Activated CD8-positive, alpha-beta memory T cell treated with anti-CD3 and anti-CD28 coated beads, Interleukin-2, amount 50 U/mL, for 48 hours (primary cell): Measurements from ENCODE around the gene SPINK13.

Experiments
- DNase-seq: peaks from one replicate; pipeline ENCODE4 v3.0.0-alpha.2; 2020

Gene SPINK13

GRCh38 chr5:148314187-148314586 lies 45.6 kb downstream of the SPINK13 start:
- DNase-seq = no peak

- DNase-seq = no peak
These were observed 46.1 kb downstream of the SPINK13 start for GRCh38 chr5:148314731-148315130.

- peak; percentile 57 for DNase-seq
These were observed 51.7 kb downstream of the SPINK13 start for GRCh38 chr5:148320011-148320963.

- no peak for DNase-seq
These were observed 64.8 kb downstream of the SPINK13 start for GRCh38 chr5:148333262-148333849.

GRCh38 chr5:148335259-148335658 lies 66.7 kb downstream of the SPINK13 start, which contains the start of gene SPINK9:
TSS of gene SPINK9 (plus strand) at chr5:148335559. CDS start at chr5:148335614, 55 bp downstream.
- no peak for DNase-seq
